Vagina (tissue), 2 donors: ENCODE data around the gene NFIA.

Source experiments
- POLR2A ChIP-seq, 2 donors: fragments of 450-650 bp; IDR thresholded peaks; one replicate each; pipeline ENCODE4 v1.6.1; 2017; ENCODE audit warnings: antibody characterized with exemption in 2 of 2, mild to moderate bottlenecking in 2 of 2, moderate library complexity in 2 of 2
- TF ChIP-seq, protein P1 (sequence below), 3 experiments: fragments of 450-650 bp in 2 of 3; fragments of 200-600 bp in 1 of 3; sonication (generic) in 1 of 3; IDR thresholded peaks; one replicate each; pipeline ENCODE4 v1.5.1; 2017 to 2019; ENCODE audit warnings: antibody characterized with exemption in 3 of 3, mild to moderate bottlenecking in 2 of 3, moderate library complexity in 2 of 3

DNA sequence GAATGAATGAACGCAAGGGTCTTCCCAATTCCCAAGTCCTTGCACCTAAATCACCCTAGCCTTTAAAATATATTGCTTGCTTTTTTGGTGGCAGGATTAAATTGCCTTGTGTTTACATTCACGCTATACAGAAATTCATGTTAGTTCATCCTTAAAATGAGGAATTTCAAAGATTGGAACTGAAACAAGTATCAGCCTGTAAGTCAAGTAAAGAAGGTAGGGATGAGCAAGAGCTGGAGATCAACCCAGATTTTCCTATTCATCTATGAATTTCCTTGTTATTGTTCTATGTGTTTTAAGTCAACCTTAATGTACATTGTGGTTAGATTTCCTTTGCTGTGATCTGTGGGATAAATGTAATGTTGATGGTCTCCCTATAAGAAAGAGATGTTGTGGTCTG is 248.2 kb downstream of the NFIA start:
- TF ChIP-seq, protein P1, sequence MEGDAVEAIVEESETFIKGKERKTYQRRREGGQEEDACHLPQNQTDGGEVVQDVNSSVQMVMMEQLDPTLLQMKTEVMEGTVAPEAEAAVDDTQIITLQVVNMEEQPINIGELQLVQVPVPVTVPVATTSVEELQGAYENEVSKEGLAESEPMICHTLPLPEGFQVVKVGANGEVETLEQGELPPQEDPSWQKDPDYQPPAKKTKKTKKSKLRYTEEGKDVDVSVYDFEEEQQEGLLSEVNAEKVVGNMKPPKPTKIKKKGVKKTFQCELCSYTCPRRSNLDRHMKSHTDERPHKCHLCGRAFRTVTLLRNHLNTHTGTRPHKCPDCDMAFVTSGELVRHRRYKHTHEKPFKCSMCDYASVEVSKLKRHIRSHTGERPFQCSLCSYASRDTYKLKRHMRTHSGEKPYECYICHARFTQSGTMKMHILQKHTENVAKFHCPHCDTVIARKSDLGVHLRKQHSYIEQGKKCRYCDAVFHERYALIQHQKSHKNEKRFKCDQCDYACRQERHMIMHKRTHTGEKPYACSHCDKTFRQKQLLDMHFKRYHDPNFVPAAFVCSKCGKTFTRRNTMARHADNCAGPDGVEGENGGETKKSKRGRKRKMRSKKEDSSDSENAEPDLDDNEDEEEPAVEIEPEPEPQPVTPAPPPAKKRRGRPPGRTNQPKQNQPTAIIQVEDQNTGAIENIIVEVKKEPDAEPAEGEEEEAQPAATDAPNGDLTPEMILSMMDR (IDR thresholded peaks at IDR 0.05) = no peak
- no peak for TF ChIP-seq POLR2A (IDR thresholded peaks at IDR 0.05)
